GM12878 (cell line): ENCODE data around the gene ITSN1. TPM values are rescaled to one million over a fixed set of nuclear protein-coding genes. Genes with fewer than 3 reads are reported as not detected.

ENCODE experiments used
- ATAC-seq: fragments of 200-7000 bp; cut with Tn5 transposase; 3 replicates; pipeline ENCODE4 v1.9.1; 2020; ENCODE audit warnings: mild to moderate bottlenecking, moderate library complexity
- BruUV-seq: library from RNA; stranded (reverse); fragments of 400-500 nt; replicated peaks from 2 replicates; lab custom pipeline; 2021; lab: Mats Ljungman, UMichigan
- CTCF ChIA-PET: fragments of 300-600 bp; sonication (Branson Sonifier 250); formaldehyde crosslinking; extraction: SDS; loops from one replicate; lab custom pipeline; 2021; ENCODE audit warnings: inconsistent platforms; lab: Yijun Ruan, JAX
- POLR2A ChIA-PET: fragments of 350-600 bp; formaldehyde crosslinking; extraction: SDS; loops from one replicate; lab custom pipeline; 2021; ENCODE audit warnings: inconsistent platforms; lab: Charles Lee
- RAD21 ChIA-PET: fragments of 300-600 bp; sonication (Branson Sonifier 250); formaldehyde crosslinking; loops from one replicate; lab custom pipeline; 2023; ENCODE audit warnings: antibody characterized with exemption; ENCODE audit not compliant: unreplicated experiment; lab: Charles Lee
- SMC1A ChIA-PET: fragments of 300-600 bp; sonication (Branson Sonifier 250); formaldehyde crosslinking; loops from one replicate; lab custom pipeline; 2023; ENCODE audit not compliant: unreplicated experiment, uncharacterized antibody; lab: Charles Lee
- DNase-seq: peaks from one replicate; pipeline ENCODE4 v3.0.0-alpha.2; 2011; ENCODE audit warnings: low read depth, low spot score
- FAIRE-seq: peaks from 3 replicates; lab custom pipeline; 2011; peaks lifted over from hg19 to GRCh38; lab: Jason Lieb, UNC
- H2AFZ ChIP-seq: 2 replicates; pipeline ENCODE4 v1.6.0; 2011; ENCODE audit warnings: low read depth, low read length, control low read depth; ENCODE audit not compliant: control insufficient read depth
- H3K27ac ChIP-seq: 2 replicates; pipeline ENCODE4 v1.5.1; 2011; ENCODE audit warnings: control low read depth; ENCODE audit not compliant: control insufficient read depth, insufficient read depth
- H3K27me3 ChIP-seq, 2 experiments: replicated peaks in 1 of 2; 2 replicates each; pipeline versions ENCODE4 v1.6.0 to v1.6.1; 2011; ENCODE audit warnings: low read length in 1 of 2; ENCODE audit not compliant: control insufficient read depth in 2 of 2, insufficient read depth in 2 of 2
- H3K36me3 ChIP-seq, 2 experiments: 2 replicates each; pipeline ENCODE4 v1.5.1; 2011; ENCODE audit warnings: low read length in 1 of 2; ENCODE audit not compliant: control insufficient read depth in 2 of 2, insufficient read depth in 2 of 2
- H3K4me1 ChIP-seq: 2 replicates; pipeline ENCODE4 v1.6.1; 2011; ENCODE audit warnings: mild to moderate bottlenecking, low read length, moderate library complexity, mixed read lengths; ENCODE audit not compliant: control insufficient read depth, insufficient read depth
- H3K4me2 ChIP-seq: 2 replicates; pipeline ENCODE4 v1.6.0; 2011; ENCODE audit warnings: control low read depth; ENCODE audit not compliant: control insufficient read depth, insufficient read depth
- H3K4me3 ChIP-seq: fragments of 200-600 bp; sonication (generic); 2 replicates; pipeline ENCODE4 v1.5.1; 2016
- H3K79me2 ChIP-seq: 2 replicates; pipeline ENCODE4 v1.6.0; 2011; ENCODE audit warnings: low read length; ENCODE audit not compliant: control insufficient read depth, insufficient read depth
- H3K9ac ChIP-seq: 2 replicates; pipeline ENCODE4 v1.8.0; 2011; ENCODE audit warnings: low read length, control low read depth, mixed read lengths; ENCODE audit not compliant: control insufficient read depth, insufficient read depth
- H3K9me3 ChIP-seq: replicated peaks from 3 replicates; pipeline ENCODE4 v1.5.1; 2011; ENCODE audit warnings: mild to moderate bottlenecking, low read length; ENCODE audit not compliant: control insufficient read depth, insufficient read depth
- H4K20me1 ChIP-seq: 2 replicates; pipeline ENCODE4 v1.6.0; 2011; ENCODE audit not compliant: control insufficient read depth, insufficient read depth
- CHD4 ChIP-seq: fragments of 200-600 bp; sonication (generic); IDR thresholded peaks from 2 replicates; pipeline ENCODE4 v1.6.1; 2016; ENCODE audit warnings: mild to moderate bottlenecking
- E2F4 ChIP-seq: IDR thresholded peaks from 2 replicates; pipeline ENCODE4 v1.6.1; 2012; ENCODE audit warnings: low read depth, low read length, improper control_type of control experiment
- EED ChIP-seq: sonication (generic); IDR thresholded peaks from 2 replicates; pipeline ENCODE4 v1.6.1; 2016; ENCODE audit warnings: antibody characterized with exemption, low read depth
- EGR1 ChIP-seq, 2 experiments: IDR thresholded peaks; 1 replicate in 1 of 2; 2 replicates in 1 of 2; pipeline ENCODE4 v1.6.1; 2011 to 2012; ENCODE audit warnings: low read depth in 2 of 2, low read length in 2 of 2, borderline replicate concordance in 1 of 2, mild to moderate bottlenecking in 1 of 2, moderate library complexity in 1 of 2
- NFYB ChIP-seq: IDR thresholded peaks from 2 replicates; pipeline ENCODE4 v1.6.1; 2011; ENCODE audit warnings: low read depth, mild to moderate bottlenecking, low read length, improper control_type of control experiment, moderate library complexity; ENCODE audit not compliant: insufficient read depth
- NKRF ChIP-seq: fragments of 450-650 bp; conservative IDR thresholded peaks from 2 replicates; pipeline ENCODE4 v1.6.1; 2017; ENCODE audit warnings: mild to moderate bottlenecking, moderate library complexity
- NR2C2 ChIP-seq: IDR thresholded peaks from 2 replicates; pipeline ENCODE4 v1.6.1; 2011; ENCODE audit warnings: borderline replicate concordance, low read depth; ENCODE audit not compliant: control insufficient read depth, insufficient read length
- RAD51 ChIP-seq: fragments of 450-650 bp; IDR thresholded peaks from 2 replicates; pipeline ENCODE4 v1.6.1; 2016; ENCODE audit warnings: moderate library complexity, mild to moderate bottlenecking, inconsistent platforms
- SIN3A ChIP-seq: IDR thresholded peaks from 2 replicates; pipeline ENCODE4 v1.6.1; 2012; ENCODE audit warnings: low read depth, low read length, improper control_type of control experiment
- ZNF217 ChIP-seq: fragments of 450-650 bp; IDR thresholded peaks from 2 replicates; pipeline ENCODE4 v1.6.1; 2017; ENCODE audit warnings: antibody characterized with exemption, mild to moderate bottlenecking
- ZZZ3 ChIP-seq: IDR thresholded peaks from 2 replicates; pipeline ENCODE4 v1.6.1; 2011; ENCODE audit warnings: low read depth; ENCODE audit not compliant: control insufficient read depth, insufficient read length
- WGBS: methylation state at CpG from one replicate; pipeline ENCODE4 v1.1.6; 2016; ENCODE audit warnings: low lambda C conversion rate; ENCODE audit not compliant: insufficient replicate concordance, insufficient coverage; ENCODE audit errors: missing lambda C conversion rate; 5-methylcytosine and 5-hydroxymethylcytosine counted together
- in situ Hi-C: fragments of 300-500 bp; cut with MboI; formaldehyde crosslinking; loops from 9 replicates; pipeline ENCODE4 v1.14.3; 2018; ENCODE audit warnings: mixed read lengths
- intact Hi-C: fragments of 100-400 bp; cut with micrococcal nuclease; formaldehyde crosslinking; loops from one replicate; pipeline ENCODE4 v1.14.2; 2022; ENCODE audit not compliant: unreplicated experiment
- polyA plus RNA-seq, 11 experiments: library from polyadenylated mRNA; depleted of rRNA in 4 of 11; unstranded in 6 of 11; stranded (reverse) in 5 of 11; fragments of >200 nt; fragmentation: Nextera tagmentation in 4 of 11; fragmentation: Illumina TruSeq in 1 of 11; extraction: Ambion mirVana in 4 of 11; extraction: Trizol in 1 of 11; gene quantifications; 1 replicate in 1 of 11; 2 replicates in 10 of 11; pipeline versions ENCODE4 v1.2.1 to v1.2.3, GENCODE V29; 2011 to 2016; ENCODE audit warnings: inconsistent platforms in 2 of 11, missing spikeins in 2 of 11, low read depth in 1 of 11
- total RNA-seq, 4 experiments: library from RNA; depleted of rRNA in 3 of 4; stranded (reverse); fragments of >200 nt in 3 of 4; fragmentation: Illumina TruSeq in 1 of 4; extraction: Trizol in 1 of 4; gene quantifications; 2 replicates each; pipeline versions ENCODE4 v1.2.1 to v1.2.3, GENCODE V29; 2013 to 2021

ITSN1 gene
- total and polyA plus RNA-seq, 10 of the 15 experiments (the other 5 are each of a cell fraction or from before 2014, with no cell fraction given): 0.89 to 10.6 (median 4.8) TPM

GRCh38 chr21:33944185-33944763 is 302.0 kb downstream of the ITSN1 start:
- POLR2A ChIA-PET: interaction anchor here (1.0 kb wide), 1 partner anchor 10 kb away, joined by 5 read pairs; no protein-coding TSS in a partner anchor
- intact Hi-C loops: no loop called here
- no peak overlapping the region for H3K4me3 ChIP-seq
- no peak for TF ChIP-seq EGR1 (IDR thresholded peaks at IDR 0.05; ENCODE audit: borderline replicate concordance in 1 of 2, low read depth in 2 of 2, low read length in 2 of 2)
- TF ChIP-seq E2F4: no peak
- no peak for TF ChIP-seq ZZZ3
- no peak for TF ChIP-seq RAD51
- no peak for TF ChIP-seq NFYB
- TF ChIP-seq NKRF: no peak
- TF ChIP-seq SIN3A: no peak
- TF ChIP-seq CHD4: no peak
- TF ChIP-seq NR2C2: no peak
- no peak for TF ChIP-seq ZNF217
- no peak for TF ChIP-seq EED
- no peaks in the 10 kb centered on the region for H3K79me2 ChIP-seq
- no peak for DNase-seq
- no peak for ATAC-seq
- no TSS peak for BruUV-seq
- RAD21 ChIA-PET: interaction anchor here (2.4 kb wide), 1 partner anchor 20 kb away, joined by 12 read pairs; no protein-coding TSS in a partner anchor
- no peak overlapping the region for H2AFZ ChIP-seq
- peaks cover 2% of the 10 kb centered on the region; the same call in 2 of the 3 replicates for H3K9me3 ChIP-seq
- H3K36me3 ChIP-seq: no peaks in the 10 kb centered on the region
- FAIRE-seq: no peak
- no peak overlapping the region for H3K9ac ChIP-seq
- no peak overlapping the region for H3K27ac ChIP-seq
- SMC1A ChIA-PET: interaction anchor here (0.8 to 4.6 kb wide), 5 partner anchors 8 to 29 kb away, joined by 3 to 23 read pairs (median 4); no protein-coding TSS in a partner anchor
- in situ Hi-C loops: no loop called here
- H3K4me1 ChIP-seq: peaks cover 26% of the 10 kb centered on the region
- no peaks in the 10 kb centered on the region for H3K27me3 ChIP-seq
- 100% methylated on average over 1 of the region's 1 CpG for WGBS
- no peaks in the 10 kb centered on the region for H4K20me1 ChIP-seq
- CTCF ChIA-PET: interaction anchor here (0.6 to 1.9 kb wide), 3 partner anchors 11 to 137 kb away, joined by 3 to 13 read pairs (median 4); no protein-coding TSS in a partner anchor
- H3K4me2 ChIP-seq: no peak overlapping the region
